HG02852 (cell line): ENCODE measurements around the gene C2CD2.

Experiments used
- ATAC-seq: cut with Tn5 transposase; IDR thresholded peaks from one replicate; pipeline ENCODE4 v1.9.1; 2021; ENCODE audit warnings: mild to moderate bottlenecking, moderate library complexity; ENCODE audit not compliant: unreplicated experiment

Gene C2CD2

DNA sequence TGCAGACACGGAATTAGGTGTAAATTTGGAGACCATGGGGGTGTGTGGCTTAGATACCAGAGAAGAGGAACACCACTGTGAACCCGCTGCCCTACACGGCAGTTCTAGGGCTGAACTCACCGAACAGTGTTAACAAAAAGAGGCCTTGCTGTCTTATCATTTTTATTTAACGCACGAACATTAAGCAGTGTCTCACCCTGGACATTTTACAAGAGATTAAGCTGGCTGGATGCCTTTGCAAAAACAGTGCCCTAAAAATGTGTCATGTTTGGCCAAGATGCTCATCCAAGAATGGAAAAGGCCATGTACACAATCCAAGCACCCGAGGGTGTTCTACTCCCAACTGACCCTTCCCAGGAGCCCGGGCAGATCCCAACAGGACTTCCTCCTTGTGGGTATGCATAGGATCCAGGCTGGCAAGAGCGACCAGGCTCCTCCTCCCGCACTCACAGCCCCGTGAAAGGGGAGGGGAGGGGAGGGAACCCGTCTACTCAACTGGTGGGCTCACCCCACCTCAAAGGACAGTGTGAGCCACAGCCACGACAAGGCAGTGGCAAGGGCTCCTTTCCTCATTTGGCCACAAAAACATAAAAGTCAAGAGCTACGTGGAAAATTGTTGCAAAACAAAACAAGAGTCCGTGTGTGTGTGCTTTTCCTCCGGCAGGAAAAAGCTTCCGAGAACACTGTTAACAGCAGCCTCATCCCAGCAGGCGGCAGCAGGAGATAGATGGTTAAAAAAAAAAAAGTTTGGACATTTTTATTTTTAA lies 20.3 kb downstream of the C2CD2 start:
- no peak for ATAC-seq

DNA sequence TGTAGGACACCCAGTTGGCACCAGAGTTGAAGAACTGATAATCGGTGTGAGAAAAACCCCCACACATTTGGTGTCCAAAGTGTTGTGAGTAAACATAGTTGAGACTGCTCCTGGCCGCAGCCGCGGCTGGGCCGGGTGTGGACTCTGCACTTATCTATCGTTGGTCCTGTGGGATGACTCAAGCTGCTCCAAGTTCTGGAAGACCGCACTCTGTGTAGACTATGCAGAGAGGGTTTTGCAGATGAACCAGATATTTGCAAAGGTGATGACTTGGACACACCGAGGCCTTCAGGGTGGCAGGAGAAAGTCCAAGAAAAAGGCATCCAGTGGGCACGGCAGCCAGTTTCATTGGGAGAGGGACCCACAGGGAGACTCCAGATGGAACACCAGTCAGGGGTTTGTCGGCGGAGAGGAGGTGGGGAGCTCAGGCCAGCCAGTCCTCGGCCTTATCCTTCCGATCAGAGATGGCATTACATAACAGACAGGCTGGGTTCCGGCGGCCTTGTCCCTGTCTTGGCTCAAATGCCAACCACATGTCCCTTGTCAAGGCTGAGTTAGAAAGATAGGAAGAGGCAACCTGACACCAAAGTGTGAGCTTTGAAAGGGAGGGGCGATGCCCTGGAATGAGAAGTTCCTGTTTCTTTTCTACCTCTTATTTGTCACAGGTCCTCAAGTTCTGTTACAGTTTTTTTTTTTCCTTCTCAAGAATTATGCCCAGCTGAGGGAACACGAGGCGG lies 21.1 kb downstream of the C2CD2 start:
- no peak for ATAC-seq

DNA sequence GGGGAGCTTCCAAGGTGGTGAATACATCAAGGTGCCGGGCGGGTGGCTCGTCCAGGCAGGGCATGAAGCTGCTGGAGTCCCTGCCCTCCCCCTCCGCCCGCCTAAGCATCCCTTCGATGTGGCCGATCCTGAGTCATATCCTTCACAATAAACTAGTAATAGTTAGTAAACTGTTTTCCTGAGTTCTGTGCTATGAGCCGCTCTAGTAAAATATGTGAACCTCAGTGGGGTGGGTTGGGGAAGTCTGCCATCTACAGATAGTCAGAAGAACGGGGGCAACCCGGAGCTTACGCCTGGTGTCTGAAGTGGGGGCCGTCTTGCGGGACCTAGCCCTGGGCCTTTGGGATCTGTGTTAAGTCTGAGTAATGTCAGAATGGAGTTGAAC lies 21.6 kb downstream of the C2CD2 start:
- no peak for ATAC-seq

DNA sequence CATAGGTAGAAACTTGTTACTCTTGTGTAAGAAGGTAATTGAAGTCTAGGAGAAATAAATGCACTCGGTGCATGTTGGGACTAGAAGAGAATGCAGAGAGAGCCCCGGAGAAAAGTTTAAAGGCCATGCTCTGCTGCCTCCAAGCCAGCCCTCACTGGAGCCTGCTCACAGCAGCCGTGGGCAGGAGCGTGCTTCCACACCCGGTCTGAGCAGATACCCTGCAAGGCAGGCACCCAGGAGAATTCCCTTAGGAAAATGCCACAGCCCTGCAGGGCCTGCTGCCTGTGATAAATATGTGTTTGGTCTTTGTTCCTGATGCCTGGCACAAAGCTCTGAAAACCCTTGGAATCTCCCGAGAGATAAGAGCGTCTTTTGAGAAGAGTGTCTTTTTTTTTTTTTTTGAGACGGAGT lies 22.8 kb downstream of the C2CD2 start:
- no peak for ATAC-seq

DNA sequence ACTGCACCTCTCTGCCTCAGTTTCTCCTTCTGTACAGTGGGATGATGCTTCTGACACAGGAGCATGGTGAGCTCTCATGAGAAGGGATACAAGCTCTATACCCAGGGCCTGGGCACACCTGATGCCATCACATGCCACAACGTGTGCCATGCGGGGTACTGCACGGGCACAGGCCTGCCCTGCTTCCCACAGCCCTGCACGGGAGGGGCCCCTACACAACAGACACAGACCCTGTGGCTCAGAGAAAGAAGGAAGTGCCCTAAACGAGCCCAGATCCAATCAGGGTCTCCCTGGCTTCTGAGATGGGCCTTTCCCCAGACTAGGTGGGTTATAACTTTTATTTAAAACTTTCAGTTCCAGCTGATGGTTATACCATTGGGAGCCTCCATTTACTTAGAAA lies 24.6 kb downstream of the C2CD2 start:
- ATAC-seq = no peak

DNA sequence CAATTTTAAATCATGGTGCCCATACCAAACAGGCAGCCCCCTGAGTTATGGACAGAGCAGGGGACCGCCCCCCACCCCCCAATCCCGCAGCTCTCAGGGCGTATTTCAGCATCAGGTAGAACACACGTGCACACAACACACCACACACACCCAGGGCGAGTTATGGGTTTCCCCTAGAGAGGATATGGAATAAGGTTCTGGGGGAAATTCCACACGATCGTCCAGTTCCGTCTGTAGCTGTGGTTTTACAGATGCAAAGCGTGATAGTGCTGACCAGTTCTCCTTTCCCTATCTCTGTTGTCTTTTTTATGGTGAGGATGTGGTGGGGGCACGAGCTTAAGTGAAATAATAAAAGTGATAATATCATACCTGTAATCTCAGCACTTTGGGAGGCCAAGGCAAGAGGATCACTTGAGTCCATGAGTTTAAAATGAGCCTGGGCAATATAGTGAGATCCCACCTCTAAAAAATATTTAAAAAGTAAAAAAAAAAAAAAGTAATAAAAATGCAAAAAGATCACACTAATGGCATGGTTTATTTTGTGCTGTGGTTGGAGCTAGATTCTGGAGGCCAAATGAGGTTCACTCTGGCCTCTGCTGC lies 25.1 kb downstream of the C2CD2 start:
- peak; percentile 39 for ATAC-seq

DNA sequence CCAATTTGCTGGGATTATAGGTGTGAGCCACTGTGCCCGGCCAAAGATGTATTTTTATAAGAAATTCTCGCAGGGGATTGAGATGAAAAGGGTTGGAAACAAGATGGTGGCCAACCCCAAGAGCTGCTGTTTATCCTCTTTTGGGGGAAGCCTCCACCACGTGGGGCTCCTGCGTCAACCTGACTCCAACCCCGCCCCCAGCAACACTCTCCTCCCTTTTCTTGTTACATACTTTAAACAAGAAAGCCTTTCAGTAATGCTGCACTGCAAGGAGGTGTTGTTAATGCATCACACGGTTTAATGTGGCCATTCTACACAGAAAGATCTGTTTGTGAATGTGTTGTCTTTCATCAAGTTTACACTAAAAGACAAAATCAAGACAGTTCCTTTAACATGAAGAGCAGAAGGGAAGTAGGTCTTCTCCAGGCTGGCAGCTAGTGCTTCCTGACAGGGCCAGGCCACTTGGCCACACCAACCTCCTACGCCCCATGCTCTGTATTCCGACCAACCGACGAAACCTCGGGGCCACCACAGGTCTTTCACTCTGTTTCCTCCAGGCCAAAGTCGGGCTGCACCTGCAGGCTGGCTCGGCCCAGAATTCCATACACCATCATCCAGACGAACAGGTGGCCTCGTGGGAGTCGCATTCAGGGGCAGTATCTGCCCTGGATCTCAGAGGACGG lies 25.9 kb downstream of the C2CD2 start:
- no peak for ATAC-seq

DNA sequence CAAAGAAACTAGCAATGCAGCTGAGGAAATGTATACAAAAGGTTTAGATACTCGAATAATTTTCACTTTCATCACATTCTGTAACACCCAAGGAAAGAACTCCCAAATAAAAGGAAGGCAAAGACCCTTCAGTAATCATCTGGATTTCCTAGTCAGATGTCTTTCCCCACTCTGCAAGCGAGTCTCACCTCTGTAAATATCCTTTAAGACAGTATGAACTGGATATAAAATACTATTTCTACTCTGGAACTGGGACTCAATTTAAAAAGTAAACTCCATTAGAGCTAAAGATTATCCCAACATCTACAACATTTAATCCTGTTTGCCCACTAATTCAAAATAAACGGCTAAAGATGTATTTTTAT lies 27.0 kb downstream of the C2CD2 start:
- no peak for ATAC-seq

DNA sequence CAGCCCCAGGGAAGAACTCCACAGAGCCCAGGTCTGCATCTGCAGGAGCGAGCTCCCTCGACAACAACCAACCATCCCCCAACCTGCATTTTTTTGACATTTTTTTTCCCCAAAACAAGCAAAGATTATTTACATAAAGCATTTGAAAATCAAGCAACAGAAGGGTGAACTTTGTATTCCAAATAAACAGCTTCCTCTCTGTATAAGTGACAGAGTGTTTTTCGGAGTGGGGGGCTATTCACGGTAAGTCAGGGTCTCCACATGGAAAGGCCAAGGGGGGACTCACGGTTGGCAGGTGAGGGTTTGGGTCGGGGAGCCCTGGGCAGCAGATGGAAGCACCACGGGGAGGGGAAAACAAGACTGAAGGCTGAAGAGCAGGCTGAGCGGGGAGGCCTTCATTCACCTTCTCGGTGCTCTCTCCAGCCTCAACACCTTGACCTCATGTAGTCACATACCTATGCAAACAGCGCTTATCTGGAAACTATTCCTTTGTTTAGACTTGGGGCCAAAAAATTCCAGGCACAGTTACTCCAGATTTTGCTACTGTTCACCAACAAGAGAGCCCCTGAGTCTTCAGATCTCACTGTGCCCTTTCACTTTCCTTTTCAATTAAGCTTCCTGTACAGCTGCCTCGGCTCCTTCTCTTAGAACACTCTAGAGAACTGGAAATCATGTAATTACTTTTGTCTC lies 27.6 kb downstream of the C2CD2 start:
- ATAC-seq = no peak

DNA sequence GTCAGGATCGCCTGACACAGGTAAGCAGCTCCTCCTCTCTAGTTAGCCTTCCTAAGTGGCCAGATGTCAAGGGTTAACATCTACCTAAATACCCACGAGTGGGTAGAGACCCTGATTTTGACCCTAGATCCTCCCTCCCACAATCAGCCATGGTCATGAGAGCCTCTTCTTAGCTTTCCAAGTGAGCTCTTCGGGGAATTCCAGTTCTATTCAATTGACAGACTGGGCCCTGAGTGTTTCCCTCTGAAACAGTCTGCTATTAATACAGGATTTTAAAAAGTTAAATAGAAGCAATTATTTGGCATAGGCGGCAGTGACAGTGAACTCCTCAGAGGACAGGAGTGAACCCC lies 28.1 kb downstream of the C2CD2 start:
- no peak for ATAC-seq

DNA sequence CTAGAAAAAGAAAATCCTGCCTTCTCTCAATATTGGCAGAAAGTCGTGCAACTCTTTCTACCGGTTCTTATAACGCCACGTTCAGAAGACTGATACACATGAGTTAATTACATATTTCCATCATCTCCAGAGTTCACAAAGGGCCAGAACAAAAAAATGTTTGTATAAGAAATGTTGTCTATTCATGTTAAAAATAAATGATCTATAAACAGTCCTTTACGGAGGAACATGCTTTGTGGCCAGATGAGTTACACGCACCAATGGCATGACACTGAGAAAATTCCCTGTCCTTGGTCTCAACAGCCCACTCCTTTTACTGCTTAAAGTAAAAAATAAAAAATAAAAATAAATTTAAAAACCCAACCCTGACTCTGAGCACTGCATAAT lies 29.5 kb downstream of the C2CD2 start:
- ATAC-seq = no peak

DNA sequence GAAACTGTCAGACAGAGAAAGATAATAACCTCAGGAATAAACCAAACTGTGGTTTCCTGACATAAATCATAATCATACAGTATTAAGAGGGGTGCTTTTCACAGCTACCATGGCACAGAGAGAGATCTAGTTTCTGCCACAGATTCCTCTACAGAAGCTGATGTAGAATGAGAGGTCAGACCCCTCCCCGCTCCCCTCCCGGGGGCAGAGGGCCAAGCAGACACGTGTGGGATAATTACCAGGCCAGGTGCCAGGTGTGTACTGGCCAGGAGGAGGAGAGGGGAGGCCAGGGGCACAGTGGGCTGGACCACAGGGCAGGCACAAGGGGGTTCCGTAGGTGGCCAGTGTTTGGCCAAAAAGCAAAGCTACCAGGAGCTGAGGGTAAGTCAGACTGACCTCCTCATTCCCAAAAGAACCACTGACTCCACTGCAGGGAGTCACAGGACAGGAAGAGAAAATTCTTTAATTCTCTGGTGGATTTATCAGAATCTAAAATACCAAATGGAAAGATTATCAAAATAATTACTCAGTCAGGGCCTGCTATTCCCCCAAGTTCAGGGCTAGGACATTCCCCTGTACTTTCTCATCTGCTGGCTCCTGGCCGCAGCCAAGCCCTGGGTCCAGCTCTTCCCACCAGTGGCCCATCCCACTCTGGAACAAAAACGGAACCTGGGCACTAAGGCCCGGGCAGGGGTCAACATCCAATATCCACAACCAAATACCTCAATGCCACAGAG lies 30.0 kb downstream of the C2CD2 start:
- no peak for ATAC-seq

DNA sequence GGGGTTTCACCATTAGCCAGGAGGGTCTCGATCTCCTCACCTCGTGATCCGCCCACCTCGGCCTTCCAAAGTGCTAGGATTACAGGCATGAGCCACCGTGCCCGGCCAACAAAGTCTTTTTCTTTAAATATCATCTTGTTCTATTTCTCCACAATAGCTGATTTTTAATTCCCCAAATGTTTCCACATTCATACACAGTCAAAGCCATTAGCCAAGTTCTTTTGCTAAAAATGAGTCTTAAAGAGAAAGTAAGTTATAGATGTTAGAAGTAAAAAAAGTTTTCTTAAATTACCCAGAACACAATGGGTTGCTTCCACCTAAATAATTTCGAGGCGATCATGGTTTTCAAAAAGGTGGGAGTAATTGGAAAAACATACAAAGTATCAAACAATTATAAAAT lies 30.6 kb downstream of the C2CD2 start:
- ATAC-seq = no peak

DNA sequence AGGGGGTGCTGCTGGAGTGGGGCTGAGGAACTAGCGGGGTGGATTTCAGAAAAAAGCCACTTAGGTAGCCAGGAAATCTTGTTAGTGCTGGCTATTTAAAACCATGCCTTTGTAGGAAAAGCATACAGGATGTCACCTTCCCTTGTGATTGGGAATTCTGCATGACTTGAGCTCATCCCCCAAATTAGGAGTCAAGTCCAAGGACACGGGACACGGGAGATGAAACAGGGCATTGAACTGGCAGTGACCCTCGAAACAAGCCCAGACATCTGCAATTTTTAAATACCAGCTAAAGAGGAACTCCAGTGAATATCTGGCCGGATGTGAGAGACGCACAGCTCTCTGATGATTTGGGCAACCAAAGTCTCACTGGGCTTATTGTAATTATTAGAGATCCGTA lies 32.8 kb downstream of the C2CD2 start:
- ATAC-seq = no peak

DNA sequence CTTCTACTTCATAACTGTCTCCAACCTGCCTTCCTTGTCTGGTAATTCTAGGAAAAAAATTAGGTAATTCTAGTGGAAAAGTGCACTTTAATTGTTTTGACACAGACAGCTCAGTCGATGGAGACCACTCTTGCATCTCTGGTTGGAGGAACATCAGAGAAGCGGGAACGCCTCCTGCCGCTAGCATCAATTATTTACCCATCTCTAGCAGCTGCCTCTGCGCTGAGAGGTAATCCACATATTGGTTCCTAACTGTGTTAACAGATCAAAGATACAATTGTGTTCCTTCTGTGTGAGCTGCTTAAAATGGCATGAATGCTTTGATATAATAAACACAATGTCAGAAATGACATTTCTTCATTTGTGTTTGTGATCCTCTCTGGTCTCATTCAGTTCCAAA lies 33.3 kb downstream of the C2CD2 start:
- ATAC-seq = no peak

DNA sequence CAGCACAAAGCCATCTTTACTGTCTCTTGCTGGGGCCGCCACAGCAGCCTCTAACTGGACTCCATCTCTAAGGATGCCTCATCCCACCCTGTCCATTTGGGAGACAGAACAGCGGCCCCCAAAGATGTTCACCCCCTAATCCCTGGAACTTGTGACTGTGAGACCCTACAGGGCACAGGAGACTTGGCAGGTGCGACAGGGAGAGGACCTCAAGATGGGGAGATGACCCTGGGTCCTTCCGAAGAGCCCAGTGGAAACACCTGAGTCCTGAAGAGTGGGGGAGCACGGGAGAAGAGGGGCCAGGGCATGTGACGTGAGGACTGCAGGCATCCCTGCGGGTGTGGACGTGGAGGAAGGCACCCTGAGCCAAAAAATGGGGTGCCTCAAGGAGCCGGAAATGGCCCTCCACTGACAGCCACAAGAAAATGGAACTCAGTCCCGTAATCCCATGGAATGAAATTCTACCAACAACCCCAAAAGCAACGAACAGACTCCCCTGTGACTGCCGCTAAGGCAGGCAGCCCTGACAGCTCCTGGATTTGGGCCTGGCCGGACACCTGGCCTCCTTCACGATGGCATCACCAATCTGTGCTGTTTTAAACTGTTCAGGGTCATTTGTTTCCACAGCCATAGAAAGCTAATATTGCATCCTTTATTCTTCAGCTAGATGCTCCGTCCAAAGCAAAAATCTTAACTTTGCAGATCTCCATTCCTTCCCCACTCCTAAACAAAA lies 34.0 kb downstream of the C2CD2 start:
- no peak for ATAC-seq

DNA sequence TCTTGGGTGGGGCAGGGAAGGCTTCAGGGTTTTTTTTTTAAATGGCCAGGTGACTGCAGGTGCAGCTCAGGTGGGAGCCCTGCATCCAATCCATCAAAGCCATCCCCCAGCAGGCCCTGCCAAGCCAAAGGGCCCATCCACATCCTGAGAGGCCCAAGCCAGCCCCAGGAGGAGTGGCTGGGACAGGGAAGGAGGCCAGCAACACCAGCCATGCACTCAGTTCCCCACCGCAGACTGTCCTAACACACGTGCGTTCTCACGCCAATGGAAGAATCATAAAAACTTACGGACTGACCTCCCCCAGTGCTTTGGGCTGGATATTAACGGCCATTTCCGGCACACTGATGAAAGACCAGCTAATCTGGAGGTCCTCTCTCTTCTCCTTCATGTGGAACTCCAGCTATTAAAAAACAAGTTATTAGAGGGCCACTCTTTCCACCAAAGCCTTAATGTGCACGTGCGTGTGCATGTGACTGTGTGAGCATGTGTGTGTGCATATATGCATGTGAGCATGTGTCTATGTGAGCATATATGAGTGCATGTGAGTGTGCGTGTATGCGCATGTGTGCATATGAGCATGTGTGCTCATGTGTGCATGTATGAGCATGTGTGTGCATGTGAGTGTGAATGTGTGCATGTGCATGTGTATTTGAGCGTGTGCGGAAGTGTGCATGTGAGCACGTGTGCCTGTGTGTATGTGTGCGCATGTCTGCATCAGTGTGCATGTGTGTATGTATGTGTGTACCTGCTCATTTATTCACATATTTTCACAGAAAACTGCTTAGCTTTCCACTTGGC lies 35.1 kb downstream of the C2CD2 start:
- no peak for ATAC-seq

DNA sequence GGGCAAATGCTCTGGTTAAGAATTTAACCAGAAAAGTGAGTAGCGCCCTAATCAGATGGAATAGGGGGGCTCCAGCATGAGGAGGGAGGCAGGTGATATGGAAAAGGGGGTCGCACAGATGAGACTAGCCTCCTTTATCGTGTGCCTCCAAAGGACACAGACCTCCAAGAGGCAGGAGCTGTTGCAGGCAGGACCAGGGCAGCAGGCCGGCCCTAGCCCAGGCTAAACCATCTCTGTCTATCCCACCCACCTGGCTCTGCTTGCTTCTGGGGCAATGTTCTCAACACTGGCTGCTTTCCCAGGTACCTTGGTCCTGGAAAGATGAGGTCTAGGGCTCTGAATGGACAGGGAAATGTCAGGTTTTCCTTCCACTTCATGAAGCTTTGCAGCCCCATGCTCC lies 36.3 kb downstream of the C2CD2 start:
- no peak for ATAC-seq

DNA sequence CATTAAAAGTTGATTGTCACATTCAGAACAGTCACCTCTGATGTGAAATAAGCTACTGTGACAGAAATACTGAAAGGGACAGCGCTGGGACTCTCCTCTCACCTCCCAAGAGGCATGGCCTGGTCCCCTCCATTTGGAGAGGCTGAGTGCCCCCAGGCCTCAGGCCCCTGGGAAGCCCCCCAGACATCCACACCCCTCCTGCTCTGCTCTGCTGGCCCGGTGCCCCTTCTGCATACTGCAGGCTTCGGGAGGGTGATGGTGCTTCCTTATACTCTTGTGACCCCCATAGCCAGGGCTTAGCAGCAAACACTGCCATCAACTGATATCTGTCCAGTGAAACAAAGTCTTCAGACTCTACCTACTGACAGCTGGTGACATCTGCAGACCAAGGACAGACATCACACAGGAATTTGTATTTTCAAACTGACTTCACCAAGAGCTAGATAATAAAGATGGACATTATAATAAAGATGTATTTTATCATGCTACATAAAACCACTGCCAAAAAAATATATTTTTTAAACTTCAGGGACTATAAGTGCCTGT lies 36.9 kb downstream of the C2CD2 start:
- no peak for ATAC-seq
